MCF 10A (cell line): ENCODE results near the gene NR1H2. TPM values are rescaled to one million over a fixed set of nuclear protein-coding genes. Genes with fewer than 3 reads are reported as not detected.

Experiments
- BruUV-seq: library from RNA; stranded (reverse); fragments of 400-500 nt; replicated peaks from 2 replicates; lab custom pipeline; 2021; lab: Mats Ljungman, UMichigan
- CTCF ChIA-PET: fragments of 300-600 bp; sonication (Branson Sonifier 250); formaldehyde crosslinking; extraction: SDS; loops from one replicate; lab custom pipeline; 2021; ENCODE audit warnings: antibody characterized with exemption, inconsistent platforms; lab: Yijun Ruan, JAX
- POLR2A ChIA-PET: fragments of 300-600, 350-650 bp; sonication (Branson Sonifier 250); formaldehyde crosslinking; extraction: SDS; loops from one replicate; lab custom pipeline; 2020; ENCODE audit warnings: antibody characterized with exemption, inconsistent platforms; lab: Yijun Ruan, JAX
- DNase-seq: peaks from one replicate; pipeline ENCODE4 v3.0.0-alpha.2; 2018; ENCODE audit not compliant: unreplicated experiment
- H3K27ac Mint-ChIP-seq: one replicate; pipeline ENCODE4 v1.8.0; 2022; ENCODE audit warnings: mild to moderate bottlenecking, low read depth, mixed read lengths; ENCODE audit not compliant: unreplicated experiment
- H3K27me3 Mint-ChIP-seq: one replicate; pipeline ENCODE4 v1.8.0; 2022; ENCODE audit warnings: mixed read lengths; ENCODE audit not compliant: insufficient read depth, unreplicated experiment
- H3K36me3 Mint-ChIP-seq: one replicate; pipeline ENCODE4 v1.8.0; 2022; ENCODE audit warnings: mild to moderate bottlenecking, moderate library complexity, mixed read lengths; ENCODE audit not compliant: insufficient read depth, unreplicated experiment
- H3K4me1 Mint-ChIP-seq: one replicate; pipeline ENCODE4 v1.8.0; 2022; ENCODE audit warnings: mixed read lengths; ENCODE audit not compliant: insufficient read depth, unreplicated experiment
- H3K4me3 Mint-ChIP-seq: one replicate; pipeline ENCODE4 v1.8.0; 2022; ENCODE audit warnings: mild to moderate bottlenecking, moderate library complexity, mixed read lengths; ENCODE audit not compliant: unreplicated experiment
- H3K9me3 Mint-ChIP-seq: one replicate; pipeline ENCODE4 v1.8.0; 2022; ENCODE audit warnings: mixed read lengths; ENCODE audit not compliant: unreplicated experiment
- CTCF ChIP-seq: fragments of 200-600 bp; IDR thresholded peaks from one replicate; pipeline ENCODE4 v1.8.0; 2022; ENCODE audit warnings: antibody characterized with exemption, mild to moderate bottlenecking; ENCODE audit not compliant: unreplicated experiment
- intact Hi-C: fragments of 100-400 bp; cut with micrococcal nuclease; formaldehyde crosslinking; loops from 2 replicates; pipeline ENCODE4 v1.14.1; 2022
- total RNA-seq: library from RNA; stranded (reverse); gene quantifications from 2 replicates; pipeline ENCODE4 v1.2.3, GENCODE V29; 2022

NR1H2 gene
- total RNA-seq, 1 experiment from 2014 or later: 62.0 TPM

GRCh38 chr19:50423279-50424113 lies 47.2 kb downstream of the NR1H2 start:
- Mint-ChIP-seq H3K27me3 (peaks cover 15% of the 10 kb centered on the region), H3K4me1 (no peaks in the 10 kb centered on the region), H3K9me3 (no peaks in the 10 kb centered on the region), H3K36me3 (no peaks in the 10 kb centered on the region), H3K4me3 (no peak overlapping the region), H3K27ac (no peak overlapping the region)
- POLR2A ChIA-PET: no interaction called here
- no peak for DNase-seq
- CTCF ChIA-PET: interaction anchor here (0.7 kb wide), 1 partner anchor 54 kb away, joined by 4 read pairs; no protein-coding TSS in a partner anchor
- BruUV-seq: no TSS peak
- intact Hi-C loops: no loop called here
- no peak for TF ChIP-seq CTCF

GRCh38 chr19:50425581-50425980 lies 49.3 kb downstream of the NR1H2 start:
- H3K27me3 Mint-ChIP-seq: no peaks in the 10 kb centered on the region
- CTCF ChIA-PET: no interaction called here

GRCh38 chr19:50427318-50427925 lies 51.2 kb downstream of the NR1H2 start:
- TF ChIP-seq CTCF: no peak
- H3K9me3 Mint-ChIP-seq: no peaks in the 10 kb centered on the region
- H3K4me3 Mint-ChIP-seq: no peak overlapping the region
- no peak for DNase-seq
- intact Hi-C loops: no loop called here
- ChIA-PET POLR2A (no interaction called here), CTCF (interaction anchor here (1.2 kb wide), 1 partner anchor 33 kb away, joined by 4 read pairs; no protein-coding TSS in a partner anchor)
- H3K27me3 Mint-ChIP-seq: no peaks in the 10 kb centered on the region
- no peak overlapping the region for H3K27ac Mint-ChIP-seq
- no peaks in the 10 kb centered on the region for H3K36me3 Mint-ChIP-seq
- BruUV-seq: no TSS peak
- H3K4me1 Mint-ChIP-seq: peaks cover 11% of the 10 kb centered on the region

More at GRCh38 chr19:50425581-50425980, 49.3 kb downstream of the NR1H2 start:
- no peak for DNase-seq
- Mint-ChIP-seq H3K4me1 (no peaks in the 10 kb centered on the region), H3K27ac (no peak overlapping the region), H3K9me3 (no peaks in the 10 kb centered on the region), H3K4me3 (no peak overlapping the region), H3K36me3 (no peaks in the 10 kb centered on the region)
- no TSS peak for BruUV-seq
- POLR2A ChIA-PET: no interaction called here
- no peak for TF ChIP-seq CTCF
- intact Hi-C loops: no loop called here

GRCh38 chr19:50427997-50428425 lies 51.8 kb downstream of the NR1H2 start:
- DNase-seq: no peak
- ChIA-PET POLR2A (no interaction called here), CTCF (interaction anchor here (1.0 to 1.2 kb wide), 2 partner anchors 14 to 33 kb away, joined by 3 to 4 read pairs; no protein-coding TSS in a partner anchor)
- Mint-ChIP-seq H3K9me3 (no peaks in the 10 kb centered on the region), H3K27me3 (no peaks in the 10 kb centered on the region), H3K4me1 (peaks cover 11% of the 10 kb centered on the region), H3K27ac (no peak overlapping the region), H3K4me3 (no peak overlapping the region), H3K36me3 (no peaks in the 10 kb centered on the region)
- intact Hi-C loops: no loop called here
- TF ChIP-seq CTCF: no peak
- no TSS peak for BruUV-seq
